HepG2 (cell line): ENCODE data around the gene BCAS3. TPM values are rescaled to one million over a fixed set of nuclear protein-coding genes. Genes with fewer than 3 reads are reported as not detected.

Experiments used
- ATAC-seq: fragments of 200-7000 bp; cut with Tn5 transposase; 3 replicates; pipeline ENCODE4 v1.9.1; 2020; ENCODE audit warnings: mild to moderate bottlenecking, moderate library complexity
- BruUV-seq: library from RNA; stranded (reverse); fragments of 400-500 nt; replicated peaks from 2 replicates; lab custom pipeline; 2021; lab: Mats Ljungman, UMichigan
- CTCF ChIA-PET: fragments of 300-600 bp; formaldehyde crosslinking; extraction: SDS; loops from one replicate; lab custom pipeline; 2021; ENCODE audit warnings: low total read pairs, inconsistent platforms, low intra/inter-chr PET ratio; lab: Yijun Ruan, JAX
- POLR2A ChIA-PET: fragments of 350-600 bp; sonication (Branson Sonifier 250); formaldehyde crosslinking; loops from one replicate; lab custom pipeline; 2020; ENCODE audit warnings: antibody characterized with exemption, inconsistent platforms; lab: Yijun Ruan, JAX
- DNase-seq: peaks from one replicate; pipeline ENCODE4 v3.0.0-alpha.2; 2015; ENCODE audit warnings: low spot score
- FAIRE-seq: peaks from 3 replicates; lab custom pipeline; 2011; peaks lifted over from hg19 to GRCh38; lab: Jason Lieb, UNC
- H2AFZ ChIP-seq: one replicate; pipeline ENCODE4 v1.6.1; 2011; ENCODE audit warnings: low read length, inconsistent platforms
- H3K27ac ChIP-seq: fragments of 300-600 bp; 3 replicates; pipeline ENCODE4 v1.8.0; 2011; ENCODE audit warnings: mixed run types, mild to moderate bottlenecking, mixed read lengths, low read length, inconsistent platforms; ENCODE audit not compliant: insufficient read depth; ENCODE audit errors: extremely low read length
- H3K27me3 ChIP-seq, 2 experiments: fragments of 200-600 bp in 1 of 2; 2 replicates in 1 of 2; 3 replicates in 1 of 2; pipeline versions ENCODE4 v1.6.0 to v1.8.0; 2011; ENCODE audit warnings: low read length in 2 of 2, mild to moderate bottlenecking in 2 of 2, moderate library complexity in 2 of 2, inconsistent platforms in 1 of 2; ENCODE audit not compliant: insufficient read depth in 2 of 2, control insufficient read depth in 1 of 2
- H3K36me3 ChIP-seq, 2 experiments: fragments of 200-600 bp in 1 of 2; replicated peaks in 1 of 2; 2 replicates in 1 of 2; 3 replicates in 1 of 2; pipeline versions ENCODE4 v1.5.1 to v1.8.0; 2011; ENCODE audit warnings: low read length in 2 of 2, inconsistent platforms in 1 of 2; ENCODE audit not compliant: insufficient read depth in 2 of 2, control insufficient read depth in 1 of 2
- H3K4me1 ChIP-seq: 2 replicates; pipeline ENCODE4 v1.5.1; 2012; ENCODE audit warnings: low read length, inconsistent platforms; ENCODE audit not compliant: insufficient read depth
- H3K4me2 ChIP-seq: 2 replicates; pipeline ENCODE4 v1.6.0; 2011; ENCODE audit warnings: low read depth, low read length, inconsistent platforms
- H3K4me3 ChIP-seq, 3 experiments: fragments of 200-600 bp in 1 of 3; sonication (generic), shearing (Covaris generic) in 1 of 3; replicated peaks in 1 of 3; 2 replicates each; pipeline ENCODE4 v1.5.1; 2011 to 2016; ENCODE audit warnings: low read length in 3 of 3, inconsistent platforms in 2 of 3, low read depth in 2 of 3, mild to moderate bottlenecking in 2 of 3, control low read depth in 1 of 3, mixed read lengths in 1 of 3; ENCODE audit not compliant: insufficient read depth in 1 of 3
- H3K79me2 ChIP-seq: one replicate; pipeline ENCODE4 v1.6.1; 2011; ENCODE audit warnings: low read length, inconsistent platforms; ENCODE audit not compliant: insufficient read depth
- H3K9ac ChIP-seq: 2 replicates; pipeline ENCODE4 v1.6.0; 2011; ENCODE audit warnings: mild to moderate bottlenecking, low read depth, low read length, inconsistent platforms; ENCODE audit not compliant: insufficient read depth
- H3K9me3 ChIP-seq: 2 replicates; pipeline ENCODE4 v1.5.1; 2012; ENCODE audit warnings: mild to moderate bottlenecking, low read length
- H4K20me1 ChIP-seq: 2 replicates; pipeline ENCODE4 v1.6.0; 2011; ENCODE audit warnings: inconsistent platforms, mild to moderate bottlenecking, low read length, moderate library complexity; ENCODE audit not compliant: insufficient read depth
- FOSL2 ChIP-seq: sonication (generic); formaldehyde crosslinking; IDR thresholded peaks from 2 replicates; pipeline ENCODE4 v1.4.0; 2020; ENCODE audit warnings: missing genetic modification reagents
- HDAC1 ChIP-seq: sonication (generic); formaldehyde crosslinking; IDR thresholded peaks from 2 replicates; pipeline ENCODE4 v1.5.1; 2020; ENCODE audit warnings: mild to moderate bottlenecking, missing genetic modification reagents
- JDP2 ChIP-seq: sonication (generic); formaldehyde crosslinking; IDR thresholded peaks from 2 replicates; pipeline ENCODE4 v1.8.1; 2022; ENCODE audit warnings: missing genetic modification reagents, borderline replicate concordance
- KMT2B ChIP-seq: IDR thresholded peaks from 2 replicates; pipeline ENCODE4 v1.6.1; 2016; ENCODE audit warnings: missing genetic modification reagents, missing compliant biosample characterization
- PHF5A ChIP-seq: IDR thresholded peaks from one replicate; pipeline ENCODE4 v1.6.1; 2018; ENCODE audit warnings: low read depth, missing genetic modification reagents; ENCODE audit not compliant: unreplicated experiment
- POLR2AphosphoS5 ChIP-seq: IDR thresholded peaks from 2 replicates; pipeline ENCODE4 v1.6.1; 2012; ENCODE audit warnings: low read depth, low read length
- SCMH1 ChIP-seq: sonication (generic); formaldehyde crosslinking; IDR thresholded peaks from 2 replicates; pipeline ENCODE4 v1.9.0; 2021; ENCODE audit warnings: missing genetic modification reagents, mild to moderate bottlenecking, borderline replicate concordance
- SNAI1 ChIP-seq: sonication (generic); formaldehyde crosslinking; IDR thresholded peaks from 2 replicates; pipeline ENCODE4 v1.5.0; 2020; ENCODE audit warnings: mild to moderate bottlenecking, missing genetic modification reagents, borderline replicate concordance
- TRIM24 ChIP-seq: sonication (generic); formaldehyde crosslinking; IDR thresholded peaks from 2 replicates; pipeline ENCODE4 v1.8.0; 2022; ENCODE audit warnings: mild to moderate bottlenecking, missing genetic modification reagents
- ZNF232 ChIP-seq: sonication (generic); formaldehyde crosslinking; IDR thresholded peaks from 2 replicates; pipeline ENCODE4 v1.4.0; 2020; ENCODE audit warnings: missing genetic modification reagents, borderline replicate concordance
- ZNF329 ChIP-seq: sonication (generic); formaldehyde crosslinking; IDR thresholded peaks from 2 replicates; pipeline ENCODE4 v1.9.0; 2021; ENCODE audit warnings: low read depth, mild to moderate bottlenecking, missing genetic modification reagents
- ZNF441 ChIP-seq: sonication (generic); formaldehyde crosslinking; IDR thresholded peaks from 2 replicates; pipeline ENCODE4 v1.7.0; 2021; ENCODE audit warnings: missing genetic modification reagents, borderline replicate concordance
- ZNF484 ChIP-seq: sonication (generic); formaldehyde crosslinking; IDR thresholded peaks from 2 replicates; pipeline ENCODE4 v1.5.1; 2020; ENCODE audit warnings: mild to moderate bottlenecking, low read depth, missing genetic modification reagents, borderline replicate concordance
- ZNF501 ChIP-seq: sonication (generic); formaldehyde crosslinking; IDR thresholded peaks from 2 replicates; pipeline ENCODE4 v1.5.1; 2020; ENCODE audit warnings: mild to moderate bottlenecking, moderate library complexity, missing genetic modification reagents
- ZNF552 ChIP-seq: sonication (generic); formaldehyde crosslinking; IDR thresholded peaks from 2 replicates; pipeline ENCODE4 v1.9.0; 2022; ENCODE audit warnings: missing genetic modification reagents, mild to moderate bottlenecking, borderline replicate concordance
- ZNF615 ChIP-seq: sonication (generic); formaldehyde crosslinking; IDR thresholded peaks from 2 replicates; pipeline ENCODE4 v1.5.0; 2020; ENCODE audit warnings: mild to moderate bottlenecking, missing genetic modification reagents, borderline replicate concordance
- ZNF660 ChIP-seq: sonication (generic); formaldehyde crosslinking; IDR thresholded peaks from 2 replicates; pipeline ENCODE4 v1.5.1; 2020; ENCODE audit warnings: mild to moderate bottlenecking, low read depth, missing genetic modification reagents, borderline replicate concordance
- WGBS: methylation state at CpG from one replicate; pipeline ENCODE4 v1.1.6; 2017; ENCODE audit warnings: low lambda C conversion rate; 5-methylcytosine and 5-hydroxymethylcytosine counted together
- in situ Hi-C: cut with HindIII; loops from 2 replicates; pipeline ENCODE4 v1.10.0; 2017; ENCODE audit warnings: low pct_unique_long_range_greater_than_20kb; ENCODE audit not compliant: extremely low pct_ligation_motif_present
- intact Hi-C: fragments of 100-400 bp; cut with micrococcal nuclease; formaldehyde crosslinking; loops from one replicate; pipeline ENCODE4 v1.10.0; 2022; ENCODE audit not compliant: unreplicated experiment
- polyA plus RNA-seq, 8 experiments: library from polyadenylated mRNA; depleted of rRNA in 3 of 8; stranded (reverse) in 7 of 8; unstranded in 1 of 8; fragments of >200 nt; fragmentation: Illumina TruSeq in 4 of 8; extraction: Trizol in 4 of 8; gene quantifications; 2 replicates each; pipeline versions ENCODE4 v1.2.1 to v1.2.3, GENCODE V29; 2011 to 2016; ENCODE audit warnings: low read depth in 4 of 8, missing spikeins in 1 of 8, mixed read lengths in 1 of 8; ENCODE audit not compliant: insufficient read depth in 1 of 8
- total RNA-seq, 5 experiments: library from RNA; depleted of rRNA; stranded (reverse); fragments of >200 nt; fragmentation: Illumina TruSeq; extraction: Trizol; gene quantifications; 2 replicates each; pipeline ENCODE4 v1.2.3, GENCODE V29; 2016; ENCODE audit warnings: low read depth in 1 of 5
- TF ChIP-seq, protein P1 (sequence below): sonication (generic); IDR thresholded peaks from 2 replicates; pipeline ENCODE4 v1.6.1; 2016; ENCODE audit warnings: low read depth, borderline replicate concordance
- TF ChIP-seq, protein P2 (sequence below): sonication (generic); formaldehyde crosslinking; IDR thresholded peaks from 2 replicates; pipeline ENCODE4 v1.5.0; 2020; ENCODE audit warnings: mild to moderate bottlenecking, low read depth, missing genetic modification reagents, borderline replicate concordance
- TF ChIP-seq, protein P3 (sequence below): fragments of 450-650 bp; IDR thresholded peaks from 2 replicates; pipeline ENCODE4 v1.6.1; 2017; ENCODE audit warnings: mild to moderate bottlenecking

The BCAS3 gene
- total and polyA plus RNA-seq, 2 of the 13 experiments (the other 11 are each of a cell fraction or from before 2014, with no cell fraction given): 10.7 to 11.2 TPM

DNA sequence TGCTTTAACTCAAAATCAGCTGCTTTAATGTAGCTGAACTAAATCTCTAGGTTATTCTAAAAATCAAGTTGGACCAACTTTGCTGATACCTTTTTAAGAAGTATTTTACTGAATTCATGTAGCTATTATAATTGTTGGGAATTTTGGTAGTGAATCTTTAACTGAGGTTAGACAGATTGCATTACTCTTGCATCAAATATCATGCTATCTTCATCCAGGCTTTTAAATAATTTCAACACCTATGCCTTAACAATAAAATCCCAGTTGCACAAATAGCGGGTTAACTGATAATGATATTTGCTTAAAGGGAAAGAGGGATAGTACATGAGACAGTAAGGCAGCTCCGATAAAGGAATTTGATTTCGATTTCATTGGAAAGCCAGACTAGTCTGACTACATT, 480.7 kb downstream of the BCAS3 start:
- 0 out of 2 replicates have a peak, but pooled peaks cover 4% of the 10 kb centered on the region for H3K4me1 ChIP-seq
- ChIA-PET CTCF (no interaction called here), POLR2A (no interaction called here)
- in situ Hi-C loops (no loop called here), intact Hi-C loops (no loop called here)
- no peaks in the 10 kb centered on the region for H3K27me3 ChIP-seq
- WGBS: 41% methylated on average over 3 of the region's 3 CpGs
- TF ChIP-seq ZNF441 (no peak), ZNF660 (CRISPR knock-in tag) (no peak), HDAC1 (no peak), TRIM24 (no peak), SCMH1 (CRISPR knock-in tag) (no peak), PHF5A (no peak), ZNF552 (CRISPR knock-in tag) (no peak), ZNF329 (no peak), FOSL2 (no peak), ZNF484 (no peak), ZNF501 (CRISPR knock-in tag) (no peak), KMT2B (CRISPR knock-in tag) (no peak), POLR2AphosphoS5 (no peak), ZNF232 (CRISPR knock-in tag) (no peak), SNAI1 (CRISPR knock-in tag) (no peak), JDP2 (CRISPR knock-in tag) (no peak), ZNF615 (CRISPR knock-in tag) (no peak)
- TF ChIP-seq, protein P1, sequence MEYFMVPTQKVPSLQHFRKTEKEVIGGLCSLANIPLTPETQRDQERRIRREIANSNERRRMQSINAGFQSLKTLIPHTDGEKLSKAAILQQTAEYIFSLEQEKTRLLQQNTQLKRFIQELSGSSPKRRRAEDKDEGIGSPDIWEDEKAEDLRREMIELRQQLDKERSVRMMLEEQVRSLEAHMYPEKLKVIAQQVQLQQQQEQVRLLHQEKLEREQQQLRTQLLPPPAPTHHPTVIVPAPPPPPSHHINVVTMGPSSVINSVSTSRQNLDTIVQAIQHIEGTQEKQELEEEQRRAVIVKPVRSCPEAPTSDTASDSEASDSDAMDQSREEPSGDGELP: no peak
- TF ChIP-seq, protein P2, sequence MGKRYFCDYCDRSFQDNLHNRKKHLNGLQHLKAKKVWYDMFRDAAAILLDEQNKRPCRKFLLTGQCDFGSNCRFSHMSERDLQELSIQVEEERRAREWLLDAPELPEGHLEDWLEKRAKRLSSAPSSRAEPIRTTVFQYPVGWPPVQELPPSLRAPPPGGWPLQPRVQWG: no peak
- TF ChIP-seq, protein P3, sequence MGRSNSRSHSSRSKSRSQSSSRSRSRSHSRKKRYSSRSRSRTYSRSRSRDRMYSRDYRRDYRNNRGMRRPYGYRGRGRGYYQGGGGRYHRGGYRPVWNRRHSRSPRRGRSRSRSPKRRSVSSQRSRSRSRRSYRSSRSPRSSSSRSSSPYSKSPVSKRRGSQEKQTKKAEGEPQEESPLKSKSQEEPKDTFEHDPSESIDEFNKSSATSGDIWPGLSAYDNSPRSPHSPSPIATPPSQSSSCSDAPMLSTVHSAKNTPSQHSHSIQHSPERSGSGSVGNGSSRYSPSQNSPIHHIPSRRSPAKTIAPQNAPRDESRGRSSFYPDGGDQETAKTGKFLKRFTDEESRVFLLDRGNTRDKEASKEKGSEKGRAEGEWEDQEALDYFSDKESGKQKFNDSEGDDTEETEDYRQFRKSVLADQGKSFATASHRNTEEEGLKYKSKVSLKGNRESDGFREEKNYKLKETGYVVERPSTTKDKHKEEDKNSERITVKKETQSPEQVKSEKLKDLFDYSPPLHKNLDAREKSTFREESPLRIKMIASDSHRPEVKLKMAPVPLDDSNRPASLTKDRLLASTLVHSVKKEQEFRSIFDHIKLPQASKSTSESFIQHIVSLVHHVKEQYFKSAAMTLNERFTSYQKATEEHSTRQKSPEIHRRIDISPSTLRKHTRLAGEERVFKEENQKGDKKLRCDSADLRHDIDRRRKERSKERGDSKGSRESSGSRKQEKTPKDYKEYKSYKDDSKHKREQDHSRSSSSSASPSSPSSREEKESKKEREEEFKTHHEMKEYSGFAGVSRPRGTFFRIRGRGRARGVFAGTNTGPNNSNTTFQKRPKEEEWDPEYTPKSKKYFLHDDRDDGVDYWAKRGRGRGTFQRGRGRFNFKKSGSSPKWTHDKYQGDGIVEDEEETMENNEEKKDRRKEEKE: no peak
- no peaks in the 10 kb centered on the region for H3K9me3 ChIP-seq
- no peak overlapping the region for H3K4me3 ChIP-seq
- no peak for ATAC-seq
- no peak overlapping the region for H3K4me2 ChIP-seq
- no peaks in the 10 kb centered on the region for H3K36me3 ChIP-seq
- H3K27ac ChIP-seq: no peak overlapping the region
- H2AFZ ChIP-seq: no peak overlapping the region
- H3K79me2 ChIP-seq: no peaks in the 10 kb centered on the region
- no peak for DNase-seq
- no peaks in the 10 kb centered on the region for H4K20me1 ChIP-seq
- BruUV-seq: no TSS peak
- H3K9ac ChIP-seq: no peak overlapping the region
- FAIRE-seq: no peak
